H9 (cell line): ENCODE results near the gene CD3D. TPM values are rescaled to one million over a fixed set of nuclear protein-coding genes. Genes with fewer than 3 reads are reported as not detected.

ENCODE experiments used
- DNase-seq: peaks from one replicate; pipeline ENCODE4 v3.0.0-alpha.2; 2017
- H2AFZ ChIP-seq: one replicate; pipeline ENCODE4 v1.6.1; 2013; ENCODE audit warnings: mild to moderate bottlenecking, low read length, control low read depth, moderate library complexity
- H2AK5ac ChIP-seq: 2 replicates; pipeline ENCODE4 v1.6.1; 2013; ENCODE audit warnings: low read length, control low read depth, mixed read lengths; ENCODE audit not compliant: insufficient read length
- H2BK120ac ChIP-seq: one replicate; pipeline ENCODE4 v1.6.1; 2013; ENCODE audit warnings: low read depth, mild to moderate bottlenecking, low read length, control low read depth, inconsistent platforms; ENCODE audit not compliant: poor library complexity, severe bottlenecking
- H2BK12ac ChIP-seq: 2 replicates; pipeline ENCODE4 v1.6.1; 2013; ENCODE audit warnings: low read length, control low read depth, mixed read lengths, low read depth; ENCODE audit not compliant: insufficient read length
- H2BK15ac ChIP-seq: 2 replicates; pipeline ENCODE4 v1.6.1; 2013; ENCODE audit warnings: low read depth, low read length, control low read depth
- H2BK20ac ChIP-seq: one replicate; pipeline ENCODE4 v1.6.1; 2013; ENCODE audit warnings: low read depth, mild to moderate bottlenecking, low read length, control low read depth, inconsistent platforms; ENCODE audit not compliant: poor library complexity, severe bottlenecking
- H2BK5ac ChIP-seq: 2 replicates; pipeline ENCODE4 v1.6.1; 2013; ENCODE audit warnings: low read length, control low read depth, mixed read lengths; ENCODE audit not compliant: insufficient read length
- H3K14ac ChIP-seq: 2 replicates; pipeline ENCODE4 v1.6.1; 2013; ENCODE audit warnings: low read length, control low read depth; ENCODE audit not compliant: insufficient read depth
- H3K18ac ChIP-seq: 2 replicates; pipeline ENCODE4 v1.6.1; 2013; ENCODE audit warnings: low read depth, mild to moderate bottlenecking, mixed read lengths, low read length, control low read depth; ENCODE audit not compliant: insufficient read length
- H3K23ac ChIP-seq: 2 replicates; pipeline ENCODE4 v1.6.1; 2013; ENCODE audit warnings: low read length, control low read depth, mixed read lengths, low read depth; ENCODE audit not compliant: insufficient read length
- H3K23me2 ChIP-seq: 2 replicates; pipeline ENCODE4 v1.6.1; 2013; ENCODE audit warnings: low read depth, mild to moderate bottlenecking, mixed read lengths, low read length, control low read depth; ENCODE audit not compliant: insufficient read length, poor library complexity, severe bottlenecking
- H3K27ac ChIP-seq: 2 replicates; pipeline ENCODE4 v1.5.1; 2013; ENCODE audit warnings: low read length, control low read depth, mixed read lengths, low read depth; ENCODE audit not compliant: insufficient read length
- H3K27me3 ChIP-seq: 2 replicates; pipeline ENCODE4 v1.6.1; 2013; ENCODE audit warnings: low read length, control low read depth, inconsistent platforms; ENCODE audit not compliant: insufficient read depth
- H3K4ac ChIP-seq: 2 replicates; pipeline ENCODE4 v1.6.1; 2013; ENCODE audit warnings: low read depth, mild to moderate bottlenecking, control low read depth, inconsistent platforms, low read length, moderate library complexity
- H3K4me1 ChIP-seq: 2 replicates; pipeline ENCODE4 v1.6.1; 2013; ENCODE audit warnings: low read length, control low read depth, inconsistent platforms; ENCODE audit not compliant: insufficient read depth
- H3K4me2 ChIP-seq: 2 replicates; pipeline ENCODE4 v1.6.1; 2013; ENCODE audit warnings: low read length, control low read depth, mixed read lengths; ENCODE audit not compliant: insufficient read length, insufficient read depth
- H3K56ac ChIP-seq: 2 replicates; pipeline ENCODE4 v1.6.1; 2013; ENCODE audit warnings: low read depth, mild to moderate bottlenecking, mixed read lengths, low read length, control low read depth; ENCODE audit not compliant: insufficient read length
- H3K79me1 ChIP-seq: 2 replicates; pipeline ENCODE4 v1.6.1; 2013; ENCODE audit warnings: low read depth, mild to moderate bottlenecking, moderate library complexity, low read length, control low read depth, inconsistent platforms; ENCODE audit not compliant: insufficient read depth, poor library complexity, severe bottlenecking
- H3K79me2 ChIP-seq: 2 replicates; pipeline ENCODE4 v1.6.1; 2013; ENCODE audit warnings: low read length, control low read depth, inconsistent platforms; ENCODE audit not compliant: insufficient read depth
- H3K9ac ChIP-seq: 2 replicates; pipeline ENCODE4 v1.6.1; 2013; ENCODE audit warnings: low read length, control low read depth, mixed read lengths; ENCODE audit not compliant: insufficient read length; ENCODE audit errors: extremely low read depth
- H3K9me3 ChIP-seq: one replicate; pipeline ENCODE4 v1.6.1; 2013; ENCODE audit warnings: low read depth, low read length, inconsistent platforms; ENCODE audit not compliant: control insufficient read depth
- H3T11ph ChIP-seq: one replicate; pipeline ENCODE4 v1.6.1; 2013; ENCODE audit warnings: mild to moderate bottlenecking, low read length, control low read depth, inconsistent platforms
- H4K20me1 ChIP-seq: one replicate; pipeline ENCODE4 v1.6.1; 2013; ENCODE audit not compliant: control insufficient read depth, insufficient read length, insufficient read depth
- H4K5ac ChIP-seq: 2 replicates; pipeline ENCODE4 v1.6.1; 2013; ENCODE audit warnings: low read depth, mild to moderate bottlenecking, mixed read lengths, low read length, control low read depth; ENCODE audit not compliant: insufficient read length
- H4K8ac ChIP-seq: replicated peaks from 2 replicates; pipeline ENCODE4 v1.6.1; 2013; ENCODE audit warnings: low read length, control low read depth, mixed read lengths, low read depth; ENCODE audit not compliant: insufficient read length
- H4K91ac ChIP-seq: 2 replicates; pipeline ENCODE4 v1.6.1; 2013; ENCODE audit warnings: low read depth, mild to moderate bottlenecking, moderate library complexity, mixed read lengths, low read length, control low read depth; ENCODE audit not compliant: insufficient read length
- H3K27ac Mint-ChIP-seq, 3 experiments: 2 replicates in 2 of 3; 3 replicates in 1 of 3; pipeline ENCODE4 v1.8.0; 2020 to 2021; ENCODE audit warnings: mixed read lengths in 3 of 3, mild to moderate bottlenecking in 1 of 3, moderate library complexity in 1 of 3
- H3K27me3 Mint-ChIP-seq: 2 replicates; pipeline ENCODE4 v1.8.0; 2021; ENCODE audit warnings: low read depth, mild to moderate bottlenecking, moderate library complexity, mixed read lengths
- H3K36me3 Mint-ChIP-seq, 3 experiments: 2 replicates in 2 of 3; 3 replicates in 1 of 3; pipeline ENCODE4 v1.8.0; 2020 to 2021; ENCODE audit warnings: low read depth in 3 of 3, mixed read lengths in 3 of 3; ENCODE audit not compliant: insufficient read depth in 1 of 3
- H3K4me1 Mint-ChIP-seq, 2 experiments: 2 replicates each; pipeline ENCODE4 v1.8.0; 2020; ENCODE audit warnings: mixed read lengths in 2 of 2
- H3K4me3 Mint-ChIP-seq, 2 experiments: 2 replicates in 1 of 2; 3 replicates in 1 of 2; pipeline ENCODE4 v1.8.0; 2020 to 2021; ENCODE audit warnings: mild to moderate bottlenecking in 2 of 2, mixed read lengths in 2 of 2, moderate library complexity in 1 of 2
- H3K9me3 Mint-ChIP-seq, 2 experiments: 2 replicates in 1 of 2; 3 replicates in 1 of 2; pipeline ENCODE4 v1.8.0; 2020; ENCODE audit warnings: mild to moderate bottlenecking in 2 of 2, mixed read lengths in 2 of 2, moderate library complexity in 1 of 2
- WGBS: extraction: QIAGEN DNeasy Blood & Tissue Kit; methylation state at CpG from one replicate; pipeline ENCODE4 v1.1.7; 2013; ENCODE audit warnings: missing lambda C conversion rate, low lambda C conversion rate, mixed read lengths; ENCODE audit not compliant: insufficient read length; ENCODE audit errors: extremely low coverage; 5-methylcytosine and 5-hydroxymethylcytosine counted together
- total RNA-seq: library from RNA; stranded (reverse); gene quantifications from 2 replicates; pipeline ENCODE4 v1.2.1, GENCODE V29; 2021
- TF ChIP-seq, protein P1 (sequence below): fragments of 200-600 bp; sonication (generic); conservative IDR thresholded peaks from 3 replicates; pipeline ENCODE4 v1.8.0; 2021; ENCODE audit warnings: antibody characterized with exemption, mild to moderate bottlenecking

CD3D gene
- total RNA-seq, 1 experiment from 2014 or later: not detected

GRCh38 chr11:118318124-118318523 lies 24.4 kb downstream of the CD3D start:
- H3K9me3 ChIP-seq: no peaks in the 10 kb centered on the region
- H3K14ac ChIP-seq: no peak overlapping the region
- Mint-ChIP-seq H3K27ac (no peak overlapping the region), H3K27me3 (peaks cover 22% of the 10 kb centered on the region), H3K36me3 (peaks cover 0 to 3% (median 2%) of the 10 kb centered on the region in 3 experiments; a peak in 2 of 7 replicates), H3K4me1 (peaks cover 35 to 44% of the 10 kb centered on the region in 2 experiments), H3K9me3 (peaks cover 0 to 3% of the 10 kb centered on the region in 2 experiments; a peak in 2 of 5 replicates), H3K4me3 (no peak overlapping the region)
- peaks cover 9% of the 10 kb centered on the region for H3K23me2 ChIP-seq
- no peaks in the 10 kb centered on the region for H3K27me3 ChIP-seq
- no peak overlapping the region for H2BK12ac ChIP-seq
- H2AFZ ChIP-seq: no peak overlapping the region
- TF ChIP-seq, protein P1, sequence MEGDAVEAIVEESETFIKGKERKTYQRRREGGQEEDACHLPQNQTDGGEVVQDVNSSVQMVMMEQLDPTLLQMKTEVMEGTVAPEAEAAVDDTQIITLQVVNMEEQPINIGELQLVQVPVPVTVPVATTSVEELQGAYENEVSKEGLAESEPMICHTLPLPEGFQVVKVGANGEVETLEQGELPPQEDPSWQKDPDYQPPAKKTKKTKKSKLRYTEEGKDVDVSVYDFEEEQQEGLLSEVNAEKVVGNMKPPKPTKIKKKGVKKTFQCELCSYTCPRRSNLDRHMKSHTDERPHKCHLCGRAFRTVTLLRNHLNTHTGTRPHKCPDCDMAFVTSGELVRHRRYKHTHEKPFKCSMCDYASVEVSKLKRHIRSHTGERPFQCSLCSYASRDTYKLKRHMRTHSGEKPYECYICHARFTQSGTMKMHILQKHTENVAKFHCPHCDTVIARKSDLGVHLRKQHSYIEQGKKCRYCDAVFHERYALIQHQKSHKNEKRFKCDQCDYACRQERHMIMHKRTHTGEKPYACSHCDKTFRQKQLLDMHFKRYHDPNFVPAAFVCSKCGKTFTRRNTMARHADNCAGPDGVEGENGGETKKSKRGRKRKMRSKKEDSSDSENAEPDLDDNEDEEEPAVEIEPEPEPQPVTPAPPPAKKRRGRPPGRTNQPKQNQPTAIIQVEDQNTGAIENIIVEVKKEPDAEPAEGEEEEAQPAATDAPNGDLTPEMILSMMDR: no peak
- no peak overlapping the region for H2BK5ac ChIP-seq
- H3K4me1 ChIP-seq: peaks cover 7% of the 10 kb centered on the region; the same call in 1 of the 2 replicates
- no peak overlapping the region for H3K9ac ChIP-seq
- DNase-seq: no peak
- no peak overlapping the region for H4K91ac ChIP-seq
- no peak overlapping the region for H2AK5ac ChIP-seq
- no peak overlapping the region for H3K56ac ChIP-seq
- no peak overlapping the region for H3K18ac ChIP-seq
- H3K4ac ChIP-seq: no peak overlapping the region
- no peak overlapping the region for H3K23ac ChIP-seq
- H2BK20ac ChIP-seq: no peak overlapping the region
- no peaks in the 10 kb centered on the region for H4K20me1 ChIP-seq
- H2BK120ac ChIP-seq: no peak overlapping the region
- no peak overlapping the region for H4K8ac ChIP-seq
- no peaks in the 10 kb centered on the region for H3K79me1 ChIP-seq
- H4K5ac ChIP-seq: no peak overlapping the region
- H3K27ac ChIP-seq: no peak overlapping the region
- no CpG with 5 or more reads among the region's 4 CpGs for WGBS
- no peaks in the 10 kb centered on the region for H3K79me2 ChIP-seq
- H3K4me2 ChIP-seq: no peak overlapping the region
- H2BK15ac ChIP-seq: no peak overlapping the region
- no peak overlapping the region for H3T11ph ChIP-seq
